A549 (cell line): ENCODE measurements around the gene NAPSA.

Source experiments
- BHLHE40 ChIP-seq: IDR thresholded peaks from 2 replicates; pipeline ENCODE4 v1.6.1; 2012; ENCODE audit warnings: low read depth, low read length, inconsistent platforms
- CTCF ChIP-seq: fragments of >200 bp; sonication (Bioruptor Twin); formaldehyde crosslinking; IDR thresholded peaks from 3 replicates; pipeline ENCODE4 v1.5.1; 2016
- RNF2 ChIP-seq: fragments of 200-600 bp; sonication (generic); IDR thresholded peaks from 2 replicates; pipeline ENCODE4 v1.6.1; 2016; ENCODE audit warnings: low read depth, mild to moderate bottlenecking, antibody characterized with exemption, moderate library complexity, borderline replicate concordance
- ZNF302 ChIP-seq: fragments of 250-450 bp; sonication (Bioruptor Pico); IDR thresholded peaks from 2 replicates; pipeline ENCODE4 v1.9.0; 2021; ENCODE audit warnings: inconsistent platforms, mild to moderate bottlenecking, moderate library complexity

- no peak for TF ChIP-seq BHLHE40
- TF ChIP-seq CTCF = no peak
- TF ChIP-seq ZNF302 = no peak
- TF ChIP-seq RNF2 = no peak
These were observed 48.3 kb downstream of the NAPSA start for GRCh38 chr19:50317115-50317514.
